Measurements from ENCODE around the gene SLC39A12. TPM values are rescaled to one million over a fixed set of nuclear protein-coding genes. Genes with fewer than 3 reads are reported as not detected.

Gene SLC39A12
- total RNA-seq (2014; rRNA removed; shearing (Covaris generic)), result not detected in 2 replicates

DNA sequence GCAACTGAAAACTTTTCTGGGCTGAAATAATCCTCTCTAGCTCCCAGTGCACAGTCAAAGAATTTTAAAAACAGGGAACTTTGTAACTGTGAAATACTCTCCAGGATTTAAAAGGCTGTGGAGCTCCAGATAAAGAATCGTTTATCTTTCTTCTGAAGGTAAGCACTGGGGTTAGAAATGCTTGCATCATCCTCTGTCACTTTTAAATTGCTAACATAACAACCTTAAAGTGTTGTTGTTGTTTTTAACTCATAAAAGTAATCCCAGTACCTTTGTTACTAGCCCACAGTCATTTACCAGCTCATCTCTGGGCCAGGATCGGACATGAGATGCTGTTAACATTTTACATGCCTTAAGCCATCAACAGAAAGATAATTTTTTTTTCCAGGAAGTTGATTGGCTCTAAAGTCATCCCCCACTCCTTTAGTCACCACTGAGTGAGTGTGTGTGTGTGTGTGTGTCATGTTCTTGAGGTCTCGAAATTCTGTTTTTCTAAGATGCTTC lies at the start of gene SLC39A12:
TSS of gene SLC39A12 (plus strand) at position 51 of the 504 bp plus-strand sequence. CDS start 1,359 bp downstream, outside the sequence.
- Histone ChIP-seq H3K27me3 (no peaks in the 10 kb centered on the region), H3K9me3 (replicated peaks) (no peaks in the 10 kb centered on the region), H3K4me1 (no peaks in the 10 kb centered on the region), H3K4me3 (no peak within 1 kb of the TSS), H3K36me3 (no peaks in the 10 kb centered on the region), H3K27ac (no peak within 1 kb of the TSS)
- DNase-seq, result no peak

DNA sequence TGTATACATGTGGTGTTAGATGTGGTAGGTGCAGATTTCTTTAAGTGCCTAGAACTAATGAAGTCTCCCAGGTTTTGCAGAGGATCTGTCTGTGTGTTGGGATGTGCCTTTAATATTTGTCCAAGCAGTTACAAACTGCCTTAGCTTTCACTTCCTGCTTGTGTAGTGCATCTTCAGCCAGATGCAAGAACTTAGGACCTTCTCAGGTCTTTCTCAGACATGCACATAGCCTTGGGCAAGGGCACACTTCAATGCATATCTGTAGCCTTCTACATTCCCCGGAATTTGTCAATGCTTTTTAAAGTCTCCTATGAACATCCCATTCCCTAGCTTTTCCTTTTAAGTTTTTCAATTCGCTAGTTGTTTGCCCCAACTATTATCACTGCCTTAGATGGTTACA lies 47.2 kb upstream of the SLC39A12 start:
- H3K27ac ChIP-seq, result no peak overlapping the region

DNA sequence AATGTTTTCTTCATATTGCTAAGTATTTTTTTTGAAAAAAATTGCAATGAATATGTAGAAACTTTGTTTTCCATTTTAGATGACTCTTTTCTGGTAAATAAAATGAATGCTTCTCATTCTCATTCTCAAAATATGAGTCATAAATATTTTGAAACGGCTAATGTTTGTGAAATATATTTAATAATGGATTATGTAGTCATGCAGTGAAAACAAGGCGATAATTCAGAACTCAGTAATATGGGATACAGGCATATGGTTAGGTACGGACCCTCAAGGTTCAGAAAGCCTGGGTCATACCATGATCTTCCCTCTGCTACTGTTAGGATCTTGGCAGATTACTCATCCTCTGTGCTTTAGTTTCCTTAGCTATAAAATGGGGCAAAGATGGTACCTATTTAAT lies 46.2 kb upstream of the SLC39A12 start:
- DNase-seq, result no peak
- no peak overlapping the region for H3K27ac ChIP-seq
- no peaks in the 10 kb centered on the region for H3K36me3 ChIP-seq
- H3K4me3 ChIP-seq, result no peak overlapping the region
- H3K4me1 ChIP-seq, result no peaks in the 10 kb centered on the region
- H3K9me3 ChIP-seq (replicated peaks), result no peaks in the 10 kb centered on the region
- 0 out of 2 replicates have a peak, but pooled peaks cover 3% of the 10 kb centered on the region for H3K27me3 ChIP-seq

More for the DNA sequence above, 47.2 kb upstream of the SLC39A12 start:
- H3K9me3 ChIP-seq (replicated peaks), result no peaks in the 10 kb centered on the region
- no peak for DNase-seq
- H3K27me3 ChIP-seq, result no peaks in the 10 kb centered on the region
- no peaks in the 10 kb centered on the region for H3K4me1 ChIP-seq
- H3K4me3 ChIP-seq, result no peak overlapping the region
- no peaks in the 10 kb centered on the region for H3K36me3 ChIP-seq

DNA sequence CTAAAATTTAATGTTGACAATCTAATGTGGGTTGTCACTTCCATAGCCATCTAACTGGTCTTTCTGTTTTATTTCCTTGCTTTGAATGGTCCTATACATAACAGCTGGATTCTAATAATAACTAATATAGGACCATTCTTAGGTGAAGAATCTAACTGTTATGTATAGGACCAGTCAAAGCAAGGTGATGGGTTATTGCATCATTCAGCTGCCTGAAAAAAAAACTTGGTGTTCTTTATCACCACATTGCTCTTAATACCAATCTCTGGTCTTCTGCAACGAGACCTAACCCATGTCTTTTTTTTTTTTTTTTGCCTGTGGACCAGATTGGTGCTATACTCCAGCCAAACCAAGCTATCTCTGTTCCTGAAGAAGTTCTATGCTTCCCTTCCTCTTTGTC lies 45.7 kb upstream of the SLC39A12 start:
- no peak for DNase-seq
- Histone ChIP-seq H3K4me1 (no peaks in the 10 kb centered on the region), H3K36me3 (no peaks in the 10 kb centered on the region), H3K4me3 (no peak overlapping the region), H3K9me3 (replicated peaks) (no peaks in the 10 kb centered on the region), H3K27me3 (0 out of 2 replicates have a peak, but pooled peaks cover 3% of the 10 kb centered on the region), H3K27ac (no peak overlapping the region)

DNA sequence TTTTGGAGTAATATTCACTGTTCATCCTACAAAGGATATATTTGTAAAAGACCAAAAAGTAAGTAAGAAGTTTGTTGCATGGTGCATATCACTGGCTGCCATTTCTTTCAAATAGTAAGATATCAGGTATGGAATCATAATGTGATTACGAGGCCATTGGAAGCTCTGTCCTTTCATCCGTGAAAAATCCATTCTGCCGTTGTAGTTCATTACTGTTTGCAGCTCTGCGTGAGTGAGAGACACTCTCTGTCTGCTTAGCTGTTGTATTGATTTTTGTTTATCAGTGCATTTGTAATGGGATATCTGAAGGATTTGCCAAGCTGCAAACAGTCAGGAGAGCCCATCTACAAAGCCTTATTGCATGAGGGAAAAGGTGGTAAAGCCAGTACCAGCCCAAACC lies 44.1 kb upstream of the SLC39A12 start:
- H3K27me3 ChIP-seq, result 0 out of 2 replicates have a peak, but pooled peaks cover 3% of the 10 kb centered on the region
- no peaks in the 10 kb centered on the region for H3K36me3 ChIP-seq
- DNase-seq, result no peak
- no peaks in the 10 kb centered on the region for H3K4me1 ChIP-seq
- H3K9me3 ChIP-seq (replicated peaks), result no peaks in the 10 kb centered on the region
- no peak overlapping the region for H3K4me3 ChIP-seq
- no peak overlapping the region for H3K27ac ChIP-seq

DNA sequence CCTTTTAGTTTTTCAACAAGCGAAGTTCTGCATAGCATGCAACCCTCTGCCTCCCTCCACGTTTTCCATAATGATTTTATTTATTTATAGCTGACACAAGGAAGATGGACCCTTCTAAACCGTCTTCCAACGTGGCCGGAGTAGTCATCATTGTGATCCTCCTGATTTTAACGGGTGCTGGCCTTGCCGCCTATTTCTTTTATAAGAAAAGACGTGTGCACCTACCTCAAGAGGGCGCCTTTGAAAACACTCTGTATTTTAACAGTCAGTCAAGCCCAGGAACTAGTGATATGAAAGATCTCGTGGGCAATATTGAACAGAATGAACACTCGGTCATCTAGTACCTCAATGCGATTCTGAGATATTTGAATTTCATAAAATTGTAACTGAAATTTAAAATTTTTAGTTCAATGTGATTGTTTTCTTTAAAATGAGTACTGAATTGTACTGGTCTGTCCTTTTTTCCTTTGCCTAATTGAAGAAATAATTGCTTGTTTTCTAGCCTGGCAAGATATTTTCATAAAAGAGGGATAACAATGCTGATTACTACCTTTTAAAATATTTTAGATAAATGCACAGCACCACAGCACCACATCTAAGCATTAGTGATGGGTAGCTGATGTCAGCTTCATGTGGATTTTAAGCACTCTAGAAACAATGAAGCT lies 41.5 kb upstream of the SLC39A12 start:
- Histone ChIP-seq H3K9me3 (replicated peaks) (no peaks in the 10 kb centered on the region), H3K4me1 (no peaks in the 10 kb centered on the region), H3K27ac (no peak overlapping the region), H3K27me3 (0 out of 2 replicates have a peak, but pooled peaks cover 3% of the 10 kb centered on the region), H3K4me3 (no peak overlapping the region), H3K36me3 (no peaks in the 10 kb centered on the region)
- peak; percentile 20 to 54 for DNase-seq

DNA sequence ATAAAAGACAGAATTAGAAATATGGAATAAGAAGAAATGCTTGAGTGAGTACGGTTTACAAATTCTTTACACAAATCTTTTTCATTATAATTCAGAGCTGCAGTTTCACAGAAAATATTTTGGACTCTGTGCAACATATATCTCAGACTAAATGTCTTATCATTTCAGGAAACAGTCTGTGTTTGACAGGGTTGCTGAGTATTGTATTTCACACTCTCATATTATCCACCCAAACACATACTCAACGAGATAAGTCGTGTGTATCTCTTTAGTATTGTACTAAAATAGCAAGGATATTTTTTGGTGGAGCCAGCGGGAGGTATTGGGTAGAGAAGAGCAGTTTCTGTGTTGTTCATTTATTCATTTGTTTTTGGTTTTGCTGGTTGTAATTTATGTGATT lies 39.0 kb upstream of the SLC39A12 start:
- H3K27me3 ChIP-seq, result 0 out of 2 replicates have a peak, but pooled peaks cover 3% of the 10 kb centered on the region
- DNase-seq, result no peak
- no peaks in the 10 kb centered on the region for H3K4me1 ChIP-seq
- H3K9me3 ChIP-seq (replicated peaks), result no peaks in the 10 kb centered on the region
- no peak overlapping the region for H3K27ac ChIP-seq
- H3K4me3 ChIP-seq, result no peak overlapping the region
- no peaks in the 10 kb centered on the region for H3K36me3 ChIP-seq

DNA sequence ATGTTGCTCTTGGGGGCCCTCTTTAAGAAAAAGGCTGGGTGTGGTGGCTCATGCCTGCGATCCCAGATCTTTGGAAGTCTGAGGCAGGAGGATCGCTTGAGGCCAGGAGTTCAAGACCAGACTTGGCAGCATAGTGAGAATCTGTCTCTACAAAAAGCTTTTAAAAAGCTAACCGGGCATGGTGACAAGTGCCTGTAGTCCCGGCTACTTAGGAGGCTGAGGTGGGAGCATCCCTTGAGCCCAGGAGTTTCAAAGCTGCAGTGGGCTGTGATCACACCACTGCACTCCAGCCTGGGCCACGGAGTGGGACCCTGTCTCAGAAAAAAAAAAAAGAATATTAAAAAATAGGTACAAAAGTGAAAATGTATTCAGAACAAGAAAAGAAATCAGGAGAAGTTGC lies 38.1 kb upstream of the SLC39A12 start:
- no peaks in the 10 kb centered on the region for H3K4me1 ChIP-seq
- H3K27me3 ChIP-seq, result 0 out of 2 replicates have a peak, but pooled peaks cover 3% of the 10 kb centered on the region
- no peak for DNase-seq
- H3K27ac ChIP-seq, result no peak overlapping the region
- no peaks in the 10 kb centered on the region for H3K36me3 ChIP-seq
- no peaks in the 10 kb centered on the region for H3K9me3 ChIP-seq (replicated peaks)
- no peak overlapping the region for H3K4me3 ChIP-seq

DNA sequence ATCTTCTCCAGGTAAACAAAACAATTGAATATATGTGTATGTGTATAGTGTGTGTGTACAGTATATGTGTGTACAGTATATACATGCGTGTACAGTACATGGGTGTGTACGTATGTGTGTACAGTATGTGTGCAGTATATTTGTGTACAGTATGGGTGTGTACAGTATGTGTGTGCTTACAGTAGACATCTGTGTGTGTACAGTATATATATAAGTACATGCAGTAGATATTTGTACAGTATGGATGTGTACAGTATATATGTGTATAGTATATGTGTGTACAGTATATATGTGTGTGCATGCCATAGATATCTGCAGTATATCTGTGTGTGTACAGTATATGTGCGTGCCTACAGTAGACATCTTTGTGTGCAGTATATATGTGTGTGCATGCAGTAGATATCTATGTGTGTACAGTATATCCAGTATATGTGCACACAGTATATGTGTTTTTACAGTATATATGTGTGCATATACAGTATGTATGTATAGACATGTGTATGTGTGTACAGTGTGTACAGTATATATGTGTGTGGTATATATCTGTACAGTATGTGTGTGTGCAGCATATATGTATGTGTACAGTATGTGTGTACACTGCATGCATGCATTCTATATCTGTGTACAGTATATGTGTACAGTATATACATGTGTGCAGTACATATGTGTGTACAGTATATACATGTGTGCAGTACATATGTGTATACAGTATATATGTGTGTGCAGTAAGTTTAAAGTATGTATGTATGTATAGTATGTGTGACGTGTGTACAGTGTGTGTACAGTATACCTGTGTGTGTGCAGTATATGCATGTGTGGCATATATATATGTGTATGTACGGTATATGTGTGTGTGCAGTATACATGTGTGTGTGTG lies 37.3 kb upstream of the SLC39A12 start:
- Histone ChIP-seq H3K4me1 (no peaks in the 10 kb centered on the region), H3K4me3 (no peak overlapping the region), H3K27ac (no peak overlapping the region), H3K9me3 (replicated peaks) (no peaks in the 10 kb centered on the region), H3K27me3 (0 out of 2 replicates have a peak, but pooled peaks cover 3% of the 10 kb centered on the region), H3K36me3 (no peaks in the 10 kb centered on the region)
- no peak for DNase-seq

DNA sequence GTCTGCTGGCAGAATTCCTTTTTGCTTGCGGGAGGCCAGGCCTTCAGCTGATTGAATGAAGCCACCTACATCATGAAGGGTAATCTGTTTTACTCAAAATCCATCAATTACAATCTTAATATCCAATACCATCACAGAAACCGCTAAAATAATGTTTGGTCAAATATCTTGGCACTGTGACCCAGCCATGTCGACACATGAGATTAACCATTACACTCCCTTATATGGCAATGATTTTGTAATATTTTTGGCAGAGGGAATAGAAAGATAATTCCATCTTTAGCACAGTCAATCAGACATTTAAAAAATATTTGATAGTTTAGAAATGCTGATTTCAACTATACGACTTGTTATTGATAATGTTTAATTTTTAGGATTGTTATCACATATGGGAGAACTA lies 36.5 kb upstream of the SLC39A12 start:
- no peaks in the 10 kb centered on the region for H3K36me3 ChIP-seq
- no peaks in the 10 kb centered on the region for H3K27me3 ChIP-seq
- DNase-seq, result no peak
- H3K27ac ChIP-seq, result no peak overlapping the region
- no peaks in the 10 kb centered on the region for H3K9me3 ChIP-seq (replicated peaks)
- no peak overlapping the region for H3K4me3 ChIP-seq
- no peaks in the 10 kb centered on the region for H3K4me1 ChIP-seq

DNA sequence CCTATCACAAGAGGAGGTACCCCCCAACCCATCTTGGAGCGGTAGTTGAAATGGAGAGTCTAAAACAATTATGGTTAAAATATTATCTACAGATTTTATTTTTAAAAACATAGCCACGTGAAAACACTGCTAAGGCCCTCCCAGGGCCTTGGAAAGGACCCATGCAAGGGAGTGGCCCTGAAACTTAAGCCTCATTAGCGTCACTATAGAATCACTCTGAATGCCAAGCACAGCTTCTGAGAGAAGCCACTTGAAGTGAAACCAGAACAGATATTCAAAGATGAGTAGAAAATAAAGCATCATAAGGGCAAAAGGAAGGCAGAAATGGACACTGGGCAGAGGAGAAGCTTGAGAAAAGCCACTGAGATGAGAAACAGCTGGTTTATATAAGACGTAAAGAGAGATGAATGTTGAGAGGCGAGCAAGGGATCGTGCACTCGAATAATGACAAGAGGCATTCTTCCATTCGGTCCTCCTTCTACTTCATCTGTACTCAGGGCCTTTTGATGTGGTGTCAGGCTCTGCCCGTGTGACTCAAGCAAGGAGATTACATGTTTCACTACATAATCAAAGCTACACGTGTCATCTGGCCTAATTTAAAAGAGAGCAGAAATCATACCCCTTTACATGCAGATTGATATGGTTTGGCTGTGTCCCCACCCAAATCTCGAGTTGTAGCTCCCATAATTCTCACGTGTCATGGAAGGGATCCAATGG lies 33.4 kb upstream of the SLC39A12 start:
- no peak overlapping the region for H3K4me3 ChIP-seq
- no peak for DNase-seq
- no peak overlapping the region for H3K27ac ChIP-seq
- no peaks in the 10 kb centered on the region for H3K9me3 ChIP-seq (replicated peaks)
- no peaks in the 10 kb centered on the region for H3K4me1 ChIP-seq
- H3K36me3 ChIP-seq, result no peaks in the 10 kb centered on the region
- H3K27me3 ChIP-seq, result no peaks in the 10 kb centered on the region

DNA sequence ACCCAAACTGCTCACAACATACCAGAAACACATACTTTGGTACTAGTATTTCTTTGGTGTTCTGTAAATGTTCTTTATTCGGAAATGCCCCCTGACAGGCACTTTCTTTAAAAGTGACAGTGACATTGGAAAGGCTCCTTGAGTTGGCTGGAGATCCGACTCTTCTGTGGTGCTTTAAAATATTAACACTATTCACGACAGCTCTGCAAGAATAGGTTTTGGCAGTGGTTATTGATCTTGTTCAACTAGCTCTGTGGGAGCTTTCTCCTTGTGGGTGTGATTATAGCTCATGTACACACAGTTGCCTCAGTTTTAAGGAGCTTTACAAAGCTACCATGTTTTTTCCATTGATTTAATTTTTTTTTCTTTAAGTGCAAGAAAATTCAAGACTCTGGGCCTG lies 30.3 kb upstream of the SLC39A12 start:
- Histone ChIP-seq H3K9me3 (replicated peaks) (no peaks in the 10 kb centered on the region), H3K4me3 (no peak overlapping the region), H3K4me1 (no peaks in the 10 kb centered on the region), H3K27me3 (no peaks in the 10 kb centered on the region), H3K27ac (no peak overlapping the region), H3K36me3 (no peaks in the 10 kb centered on the region)
- no peak for DNase-seq

DNA sequence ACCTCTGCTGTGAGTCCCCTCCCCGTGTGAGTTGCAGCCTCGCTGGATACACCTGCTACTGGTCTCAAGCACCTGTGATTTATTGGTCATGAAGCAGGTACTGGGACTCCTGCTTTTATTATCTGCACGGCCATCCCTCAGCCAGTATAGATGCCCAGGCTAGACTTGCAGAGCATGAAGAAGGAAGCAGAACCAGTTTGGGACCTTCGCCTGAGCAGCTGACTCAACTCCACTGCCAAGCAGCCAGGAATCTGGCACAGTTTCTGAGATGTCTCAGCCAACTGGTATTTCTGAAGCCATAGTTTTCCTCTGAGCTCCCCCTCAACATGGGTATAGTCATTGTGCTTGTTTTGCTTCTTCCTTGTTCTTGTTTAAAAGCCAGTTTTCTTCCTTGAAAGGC lies 28.0 kb upstream of the SLC39A12 start:
- Histone ChIP-seq H3K36me3 (no peaks in the 10 kb centered on the region), H3K9me3 (replicated peaks) (no peaks in the 10 kb centered on the region), H3K27ac (no peak overlapping the region), H3K27me3 (no peaks in the 10 kb centered on the region), H3K4me3 (no peak overlapping the region), H3K4me1 (no peaks in the 10 kb centered on the region)
- no peak for DNase-seq

DNA sequence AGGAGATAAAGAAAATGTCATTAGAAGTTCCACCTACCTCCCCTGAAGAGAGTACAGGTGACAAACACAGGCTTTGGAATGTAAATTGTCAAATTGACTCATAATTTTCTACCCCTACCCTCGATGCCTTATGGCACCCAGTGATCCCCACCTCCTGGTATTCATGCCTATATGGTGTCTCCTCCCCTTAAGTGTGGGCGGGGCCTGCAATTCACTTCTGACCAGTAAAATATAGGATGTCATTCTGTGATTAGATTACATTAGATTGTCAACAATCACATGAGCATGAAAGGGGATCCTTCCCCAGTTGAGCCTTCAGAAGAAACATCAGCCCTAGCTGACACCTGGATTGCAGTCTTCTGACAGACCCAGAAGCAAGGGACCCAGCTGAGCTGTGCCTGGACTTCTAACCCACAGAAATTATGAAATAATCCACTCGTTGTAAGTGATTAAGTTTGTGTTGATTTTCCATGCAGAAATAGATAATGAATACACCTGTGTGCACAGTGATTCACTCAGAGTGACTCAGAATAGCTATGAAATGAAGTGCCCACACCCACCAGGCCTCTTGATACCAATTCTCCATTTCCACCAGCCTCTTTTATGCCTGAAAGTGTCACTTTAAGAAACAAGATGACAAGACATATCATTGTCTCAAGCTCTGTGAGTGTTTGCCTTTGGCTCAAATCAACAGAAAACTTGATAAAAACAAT lies 8.5 kb upstream of the SLC39A12 start:
- H3K27ac ChIP-seq, result no peak overlapping the region

More for the DNA sequence above, 8.5 kb upstream of the SLC39A12 start:
- Histone ChIP-seq H3K27me3 (no peaks in the 10 kb centered on the region), H3K4me3 (no peak overlapping the region), H3K4me1 (no peaks in the 10 kb centered on the region), H3K9me3 (replicated peaks) (no peaks in the 10 kb centered on the region), H3K36me3 (no peaks in the 10 kb centered on the region)
- no peak for DNase-seq

All from SJCRH30 (cell line).